Natural killer cell (primary cell): ENCODE results near the gene CACNA1A. TPM values are rescaled to one million over a fixed set of nuclear protein-coding genes. Genes with fewer than 3 reads are reported as not detected.
A peak's percentile ranks its signal among the peaks of the same experiment; 100 is the strongest.

Source experiments
- ATAC-seq, 3 donors: fragments of 150-1000 bp in 2 of 3; fragments of 200-7000 bp in 1 of 3; cut with Tn5 transposase; 1 replicate in 1 of 3; 2 replicates in 2 of 3; pipeline ENCODE4 v1.10.0; 2021; ENCODE audit warnings: mild to moderate bottlenecking in 2 of 3, moderate library complexity in 2 of 3
- DNase-seq, 2 donors: peaks; one replicate each; pipeline versions ENCODE4 v3.0.0 to v3.0.0-alpha.2; 2013 to 2021; ENCODE audit warnings: mixed read lengths in 1 of 2
- H3K27ac ChIP-seq: one replicate; pipeline ENCODE4 v1.5.1; 2013; ENCODE audit warnings: mild to moderate bottlenecking, low read length
- H3K27me3 ChIP-seq: one replicate; pipeline ENCODE4 v1.6.1; 2013; ENCODE audit warnings: low read length; ENCODE audit not compliant: control insufficient read depth, insufficient read depth
- H3K36me3 ChIP-seq: one replicate; pipeline ENCODE4 v1.6.1; 2013; ENCODE audit warnings: low read length; ENCODE audit not compliant: control insufficient read depth, insufficient read depth
- H3K4me1 ChIP-seq: one replicate; pipeline ENCODE4 v1.6.1; 2013; ENCODE audit warnings: low read length; ENCODE audit not compliant: control insufficient read depth, insufficient read depth
- H3K4me3 ChIP-seq: one replicate; pipeline ENCODE4 v1.5.1; 2013; ENCODE audit warnings: low read length
- H3K9me3 ChIP-seq: one replicate; pipeline ENCODE4 v1.6.1; 2013; ENCODE audit warnings: low read length; ENCODE audit not compliant: control insufficient read depth, insufficient read depth
- H3K27ac Mint-ChIP-seq, 2 donors: one replicate each; pipeline ENCODE4 v1.8.0; 2022; ENCODE audit warnings: mild to moderate bottlenecking in 2 of 2, mixed read lengths in 2 of 2, moderate library complexity in 1 of 2
- H3K27me3 Mint-ChIP-seq, 2 donors: one replicate each; pipeline ENCODE4 v1.8.0; 2022; ENCODE audit warnings: low read depth in 2 of 2, mixed read lengths in 2 of 2
- H3K36me3 Mint-ChIP-seq: one replicate; pipeline ENCODE4 v1.8.0; 2022; ENCODE audit warnings: mixed read lengths
- H3K4me1 Mint-ChIP-seq, 2 donors: one replicate each; pipeline ENCODE4 v1.8.0; 2022; ENCODE audit warnings: mixed read lengths in 2 of 2
- H3K4me3 Mint-ChIP-seq: one replicate; pipeline ENCODE4 v1.8.0; 2022; ENCODE audit warnings: mild to moderate bottlenecking, moderate library complexity, mixed read lengths
- H3K9me3 Mint-ChIP-seq, 2 donors: one replicate each; pipeline ENCODE4 v1.8.0; 2022; ENCODE audit warnings: mixed read lengths in 2 of 2
- CTCF ChIP-seq: fragments of 200-600 bp; IDR thresholded peaks from one replicate; pipeline ENCODE4 v1.8.0; 2022; ENCODE audit warnings: antibody characterized with exemption
- WGBS: methylation state at CpG from one replicate; pipeline ENCODE4 v1.1.7; 2013; ENCODE audit warnings: missing lambda C conversion rate; ENCODE audit not compliant: insufficient coverage; 5-methylcytosine and 5-hydroxymethylcytosine counted together
- intact Hi-C: fragments of 100-400 bp; cut with micrococcal nuclease; formaldehyde crosslinking; loops from one replicate; pipeline ENCODE4 v1.14.2; 2022
- total RNA-seq, 4 donors: library from RNA; stranded (reverse); fragments of 120-200 nt in 1 of 4; gene quantifications; one replicate each; pipeline versions ENCODE4 v1.2.3 to v1.2.4, GENCODE V29; 2013 to 2022

The CACNA1A gene
- total RNA-seq, 3 donors from 2014 or later (not counting 1 experiment from before 2014, with no cell fraction given) = 0.59 to 0.85 (median 0.75) TPM

GRCh38 chr19:13159713-13160112 is 346.6 kb downstream of the CACNA1A start:
- peak overlapping the region; percentile 60 to 99 for H3K27ac Mint-ChIP-seq
- ATAC-seq (no peak), DNase-seq (no peak)
- H3K4me3 ChIP-seq = no peak overlapping the region
- H3K9me3 ChIP-seq = no peaks in the 10 kb centered on the region
- H3K27me3 ChIP-seq = no peaks in the 10 kb centered on the region
- H3K4me1 Mint-ChIP-seq = peaks cover 52 to 66% of the 10 kb centered on the region in 2 donors
- H3K4me3 Mint-ChIP-seq = peak overlapping the region; percentile 64
- H3K36me3 ChIP-seq = no peaks in the 10 kb centered on the region
- H3K4me1 ChIP-seq = peaks cover 84% of the 10 kb centered on the region
- peaks cover under 1% of the 10 kb centered on the region for H3K36me3 Mint-ChIP-seq
- intact Hi-C loops = loop anchor here (5.0 to 10.0 kb wide), 3 partner anchors 365 to 1215 kb away; partner anchors contain the start of gene JUNB
- TF ChIP-seq CTCF = no peak
- 88% methylated on average over 1 of the region's 3 CpGs for WGBS
- no peak overlapping the region for H3K27ac ChIP-seq
- H3K9me3 Mint-ChIP-seq = no peaks in the 10 kb centered on the region
- H3K27me3 Mint-ChIP-seq = no peaks in the 10 kb centered on the region
